Dedifferentiated amniotic fluid mesenchymal stem cell (primary cell): ENCODE measurements around the gene APOH.

ENCODE experiments used
- DNase-seq: peaks from one replicate; pipeline ENCODE4 v3.0.0-alpha.2; 2016; ENCODE audit errors: extremely low spot score

Gene APOH

DNA sequence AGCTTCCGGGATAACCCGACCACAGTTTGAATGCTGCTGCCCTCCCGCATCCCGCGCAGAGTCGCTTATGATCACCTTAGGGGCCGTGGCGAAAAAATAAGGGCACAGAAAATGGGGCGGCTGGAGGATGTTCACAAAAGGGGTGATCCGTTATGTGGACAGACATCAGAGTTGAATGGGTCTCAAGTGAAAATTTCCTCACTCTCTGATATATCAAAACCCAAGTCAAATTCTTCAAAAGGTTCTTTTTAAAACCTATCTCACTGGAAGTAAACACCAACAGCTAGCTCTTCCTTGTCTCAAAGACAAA lies 36.9 kb downstream of the APOH start:
- no peak for DNase-seq

- peak; percentile 27 for DNase-seq
Observed at GRCh38 chr17:66191593-66192377, 37.4 kb downstream of the APOH start, which contains the start of gene CEP112. CEP112 (minus strand) TSS chr17:66192133.

GRCh38 chr17:66190738-66191592 lies 38.2 kb downstream of the APOH start:
- DNase-seq: peak; percentile 18

DNA sequence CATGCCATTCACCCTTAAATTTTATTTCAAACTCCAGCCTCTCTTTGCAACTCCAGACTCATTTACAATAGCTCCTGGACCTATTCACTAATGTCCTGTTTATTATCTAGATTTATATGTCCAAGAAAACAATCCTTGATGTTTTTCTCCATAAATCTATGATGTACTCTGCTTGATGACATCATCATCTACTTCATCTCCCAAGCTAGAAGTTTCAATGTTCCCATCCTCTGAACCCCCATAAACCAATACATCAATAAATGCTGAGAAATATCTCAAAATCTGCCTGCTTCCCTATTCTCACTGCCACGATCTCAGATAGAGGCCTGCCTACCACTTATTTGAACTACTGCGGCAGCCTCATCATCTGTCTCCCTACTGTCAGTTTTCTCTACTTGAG lies 41.5 kb downstream of the APOH start:
- no peak for DNase-seq

DNA sequence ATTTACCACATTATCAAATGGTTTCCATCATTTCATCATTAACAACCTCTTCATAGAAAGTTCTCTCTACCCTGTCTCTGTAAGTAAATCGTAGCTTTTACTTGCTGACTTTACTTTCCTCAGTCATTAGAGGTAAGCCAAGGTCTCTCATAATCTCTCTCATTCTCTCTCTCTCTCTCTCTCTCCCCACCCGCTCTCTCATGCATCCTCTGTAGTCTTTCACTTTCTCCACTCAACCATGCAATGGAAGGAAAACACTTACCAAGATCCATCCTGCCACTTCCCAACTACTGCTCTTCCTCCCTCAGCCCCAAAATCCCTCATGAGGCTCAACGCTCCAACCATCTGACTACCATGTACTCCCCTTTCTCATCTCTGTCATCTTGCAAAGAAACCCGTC lies 43.4 kb downstream of the APOH start:
- DNase-seq: no peak

GRCh38 chr17:66184392-66184791 lies 44.8 kb downstream of the APOH start:
- DNase-seq: no peak

DNA sequence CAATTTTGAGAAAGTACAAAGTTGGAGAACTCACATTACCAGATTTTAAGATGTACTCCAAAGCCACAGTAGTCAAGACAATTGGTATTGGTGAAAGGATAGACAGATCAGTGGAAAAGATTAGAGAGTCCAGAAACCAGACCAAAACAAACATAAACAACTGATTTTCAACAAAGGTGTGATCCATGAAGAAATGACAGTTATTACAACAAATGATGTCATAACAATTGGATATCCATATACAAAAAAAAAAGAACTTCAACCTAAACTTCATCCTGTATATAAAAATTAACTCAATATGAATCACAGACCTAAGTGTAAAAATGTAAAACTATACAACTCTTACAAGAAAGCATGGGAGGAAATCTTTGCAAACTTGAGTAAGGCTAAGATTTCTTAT lies 45.7 kb downstream of the APOH start:
- DNase-seq: no peak

- no peak for DNase-seq
Observed at GRCh38 chr17:66178642-66179041, 50.6 kb downstream of the APOH start.

GRCh38 chr17:66177048-66177447 lies 52.2 kb downstream of the APOH start:
- no peak for DNase-seq

DNA sequence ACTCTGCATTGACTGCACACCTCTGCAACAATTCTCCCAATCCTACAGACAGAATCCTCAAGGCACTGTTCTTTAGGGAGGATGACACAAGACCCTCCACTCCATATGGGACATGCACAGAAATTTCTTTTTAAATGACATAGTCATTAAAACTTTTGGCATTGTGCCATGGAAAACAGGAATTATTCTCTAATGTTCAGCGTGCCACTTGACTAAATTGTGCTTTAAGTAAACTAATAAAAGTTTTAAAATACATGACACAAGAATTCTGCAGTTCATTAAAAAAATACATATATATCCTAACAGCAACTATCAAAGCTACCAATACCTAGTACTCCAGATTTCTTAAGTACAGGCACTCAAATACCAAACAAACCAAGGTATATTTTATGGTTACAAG lies 53.3 kb downstream of the APOH start:
- no peak for DNase-seq

GRCh38 chr17:66172691-66173223 lies 56.5 kb downstream of the APOH start:
- DNase-seq: no peak

DNA sequence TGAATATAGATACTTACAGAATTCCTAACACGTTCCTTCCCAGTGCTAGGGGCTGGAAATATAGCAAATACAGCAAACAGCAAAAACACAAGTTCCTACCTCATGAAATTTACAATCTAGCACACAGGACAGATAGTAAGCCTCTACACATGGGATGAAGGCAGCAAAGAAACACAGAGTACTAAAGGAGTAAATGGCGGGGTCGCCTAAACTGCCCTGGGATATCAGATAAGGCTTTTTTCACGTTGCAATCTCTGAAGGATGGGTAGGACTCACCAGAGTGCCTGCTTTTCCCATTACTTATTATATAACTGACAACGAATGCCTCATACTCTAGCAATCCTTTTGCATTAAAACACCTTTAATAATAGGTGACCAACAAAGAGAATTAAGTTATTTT lies 57.1 kb downstream of the APOH start:
- DNase-seq: no peak

DNA sequence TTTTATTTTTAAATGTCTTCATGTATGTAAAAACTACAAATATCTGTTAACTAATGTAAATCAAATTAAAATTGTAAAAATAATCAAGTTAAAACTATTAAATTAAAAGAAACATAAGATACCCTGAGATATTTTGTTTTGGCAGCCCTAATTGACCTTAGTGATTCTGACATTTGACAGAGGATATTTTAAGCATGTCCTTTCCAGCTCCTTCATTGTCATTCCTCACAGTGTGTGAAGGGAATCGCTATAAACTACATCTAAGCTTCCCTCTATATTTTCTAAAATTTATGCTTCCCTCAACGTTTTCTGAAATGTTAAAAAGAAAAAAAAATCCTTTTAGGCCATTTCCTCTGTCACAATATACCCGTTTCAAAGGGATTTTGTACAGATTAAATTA lies 57.5 kb downstream of the APOH start:
- no peak for DNase-seq

GRCh38 chr17:66171172-66171571 lies 58.0 kb downstream of the APOH start:
- DNase-seq: no peak

DNA sequence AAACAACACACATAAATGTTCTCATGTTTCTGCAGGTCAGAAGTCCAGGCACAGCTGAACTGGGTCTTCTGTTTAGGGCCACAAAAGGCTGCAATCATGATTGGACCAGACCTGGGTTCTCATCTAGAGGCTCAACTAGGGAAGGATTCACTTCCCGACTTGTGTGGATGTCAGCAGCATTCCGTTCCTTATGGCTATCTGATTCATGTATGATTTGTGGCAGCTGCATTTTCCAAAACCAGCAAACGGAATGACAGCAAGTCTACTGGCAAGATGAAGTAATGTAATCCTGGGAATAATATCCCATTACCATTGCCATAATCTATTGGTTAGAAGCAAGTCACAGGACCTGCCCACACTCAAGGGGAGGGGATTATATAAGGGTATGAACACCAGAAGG lies 59.4 kb downstream of the APOH start:
- DNase-seq: no peak

DNA sequence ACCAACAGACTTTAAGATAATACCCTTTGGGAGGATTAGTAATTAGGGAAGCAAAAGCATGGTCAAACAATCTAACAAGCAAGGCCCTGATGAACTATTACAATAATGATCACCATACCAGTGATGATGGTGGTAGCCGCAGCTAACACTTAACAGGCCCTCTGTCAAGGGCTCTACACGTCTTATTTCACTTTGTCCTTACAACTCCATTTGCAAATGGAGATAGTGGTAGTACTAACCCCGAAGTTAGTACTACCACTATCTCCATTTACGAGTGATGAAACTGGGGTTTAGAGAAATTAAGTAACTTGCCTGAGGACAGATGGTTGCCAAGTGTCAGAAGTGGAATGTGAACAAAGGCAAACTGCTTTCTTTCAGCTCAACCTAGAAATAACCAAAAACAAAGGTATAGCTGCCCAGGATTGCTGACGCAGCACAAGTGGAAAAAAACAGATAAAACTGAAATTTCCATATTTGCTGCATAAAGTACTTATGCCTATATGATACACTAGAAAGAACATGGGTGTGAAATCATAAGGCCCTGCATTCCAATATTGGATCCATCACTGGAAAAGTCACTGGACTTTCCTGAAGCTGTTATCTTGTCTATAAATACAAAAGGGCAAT lies 61.9 kb downstream of the APOH start:
- DNase-seq: no peak

DNA sequence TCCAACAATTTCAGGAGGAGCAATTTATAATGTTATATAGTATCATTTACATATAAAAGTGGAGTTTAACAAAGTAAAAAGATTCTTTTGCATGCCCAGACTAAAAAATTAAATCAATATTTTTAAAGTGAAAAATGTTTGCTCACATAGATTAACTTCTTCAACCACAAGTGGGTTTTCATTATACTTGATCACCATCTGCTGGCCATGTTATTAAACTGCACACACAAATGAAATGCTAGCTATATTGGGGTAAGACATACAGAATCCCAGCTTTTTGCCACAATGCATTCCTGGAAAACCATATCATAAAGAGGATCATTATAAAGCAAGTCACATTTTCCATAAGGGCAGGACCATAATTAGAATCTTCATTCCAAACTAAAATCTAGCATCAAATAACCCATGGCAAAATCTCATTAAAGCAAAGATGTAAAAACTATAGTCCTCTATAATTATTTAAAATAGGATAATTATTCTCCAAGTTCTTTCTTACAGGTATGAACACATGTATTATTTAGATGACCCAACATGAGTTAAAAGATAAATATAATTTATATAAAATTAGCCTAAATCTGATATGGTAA lies 63.6 kb downstream of the APOH start:
- peak; percentile 56 for DNase-seq
